HG03064 (cell line): ENCODE measurements around the gene GPRC5A.

ENCODE experiments used
- ATAC-seq: cut with Tn5 transposase; IDR thresholded peaks from one replicate; pipeline ENCODE4 v1.9.1; 2021; ENCODE audit warnings: low read depth; ENCODE audit not compliant: unreplicated experiment

The GPRC5A gene

GRCh38 chr12:12883369-12884001, 7.9 kb upstream of the GPRC5A start:
- ATAC-seq, result no peak

- no peak for ATAC-seq
Measured at GRCh38 chr12:12885096-12885792, 6.1 kb upstream of the GPRC5A start.

GRCh38 chr12:12887471-12887870, 3.9 kb upstream of the GPRC5A start:
- ATAC-seq, result no peak

- no peak for ATAC-seq
Measured at GRCh38 chr12:12889701-12890100, 1.7 kb upstream of the GPRC5A start.

- no peak for ATAC-seq
Measured at GRCh38 chr12:12890543-12891079, 751 bp upstream of the GPRC5A start.

GRCh38 chr12:12891881-12892355, 556 bp downstream of the GPRC5A start:
- ATAC-seq, result no peak

- ATAC-seq, result no peak
Measured at GRCh38 chr12:12892681-12893141, 1.3 kb downstream of the GPRC5A start.

- ATAC-seq, result no peak
Measured at GRCh38 chr12:12893438-12893837, 2.1 kb downstream of the GPRC5A start.

GRCh38 chr12:12896260-12896659, 4.9 kb downstream of the GPRC5A start:
- no peak for ATAC-seq

GRCh38 chr12:12897302-12897701, 5.9 kb downstream of the GPRC5A start:
- ATAC-seq, result no peak

GRCh38 chr12:12898136-12898717, 6.9 kb downstream of the GPRC5A start:
- no peak for ATAC-seq

GRCh38 chr12:12898911-12899511, 7.6 kb downstream of the GPRC5A start:
- no peak for ATAC-seq

- peak; percentile 68 for ATAC-seq
Measured at GRCh38 chr12:12899530-12900380, 8.4 kb downstream of the GPRC5A start.

GRCh38 chr12:12900786-12901157, 9.4 kb downstream of the GPRC5A start:
- ATAC-seq, result no peak

GRCh38 chr12:12901158-12901791, 9.9 kb downstream of the GPRC5A start:
- ATAC-seq, result no peak

GRCh38 chr12:12902036-12902435, 10.7 kb downstream of the GPRC5A start:
- ATAC-seq, result no peak

GRCh38 chr12:12903642-12904609, 12.6 kb downstream of the GPRC5A start:
- ATAC-seq, result no peak

- ATAC-seq, result no peak
Measured at GRCh38 chr12:12907552-12907951, 16.2 kb downstream of the GPRC5A start.

- ATAC-seq, result no peak
Measured at GRCh38 chr12:12908252-12908651, 16.9 kb downstream of the GPRC5A start.
